Measurements from ENCODE around the gene OR1F1. TPM values are rescaled to one million over a fixed set of nuclear protein-coding genes. Genes with fewer than 3 reads are reported as not detected.

The OR1F1 gene
- total and polyA plus RNA-seq, 2 of the 8 experiments (the other 6 are each of a cell fraction or from before 2014, with no cell fraction given), result 0.52 to 1.2 TPM

DNA sequence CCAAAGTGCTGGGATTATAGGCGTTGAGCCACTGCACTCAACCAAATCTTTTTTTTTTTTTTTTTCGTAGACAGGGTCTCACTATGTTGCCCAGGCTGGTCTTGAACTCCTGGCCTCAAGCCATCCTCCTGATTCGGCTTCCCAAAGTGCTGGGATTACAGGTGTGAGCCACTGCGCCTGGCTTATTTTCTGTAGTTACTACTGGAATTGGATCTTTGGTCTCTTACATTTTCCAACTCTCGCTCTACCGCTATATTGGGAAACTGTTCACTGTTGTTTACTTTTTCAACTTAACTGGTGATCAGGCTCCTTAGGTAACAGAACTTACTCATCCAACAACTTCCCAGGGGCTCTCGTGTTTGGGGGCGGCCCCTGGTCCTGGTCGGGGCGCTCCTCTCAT, 32.8 kb downstream of the OR1F1 start:
- Histone ChIP-seq H3K18ac (ENCODE audit: extremely low read depth, low read length) (no peak overlapping the region), H3K79me2 (ENCODE audit: control insufficient read depth in 1 of 2, insufficient read depth in 2 of 2, low read length in 2 of 2) (no peaks in the 10 kb centered on the region), H3K79me1 (ENCODE audit: low read depth, low read length) (no peaks in the 10 kb centered on the region), H2AFZ (ENCODE audit: low read length) (no peak overlapping the region), H3K4me2 (ENCODE audit: insufficient read depth in 1 of 2, low read depth in 2 of 2, low read length in 2 of 2) (no peak overlapping the region), H3K27ac (ENCODE audit: low read depth, low read length) (no peak overlapping the region), H3K23ac (ENCODE audit: insufficient read length) (no peak overlapping the region), H2BK12ac (ENCODE audit: low read depth, low read length) (no peak overlapping the region), H4K5ac (ENCODE audit: insufficient read length, low read depth, low read length) (no peak overlapping the region), H2BK15ac (ENCODE audit: low read length) (no peak overlapping the region), H3K4ac (replicated peaks; ENCODE audit: insufficient read length, low read depth, low read length) (no peak overlapping the region), H3K23me2 (ENCODE audit: low read depth, low read length) (no peaks in the 10 kb centered on the region), H2BK120ac (replicated peaks; ENCODE audit: low read depth, low read length) (no peak overlapping the region), H3K9ac (replicated peaks in 1 of 4; ENCODE audit: extremely low read depth in 1 of 4, low read depth in 3 of 4, low read length in 3 of 4) (no peak overlapping the region), H3K14ac (ENCODE audit: insufficient read length) (no peak overlapping the region), H2BK5ac (ENCODE audit: low read depth, low read length) (no peak overlapping the region), H3K4me3 (ENCODE audit: extremely low read depth in 1 of 4, insufficient read depth in 2 of 4, low read depth in 3 of 4, low read length in 4 of 4) (no peak overlapping the region), H4K8ac (ENCODE audit: extremely low read depth, insufficient read depth, low read length) (no peak overlapping the region), H3K27me3 (replicated peaks in 1 of 4; ENCODE audit: control insufficient read depth in 3 of 4, extremely low read depth in 1 of 4, insufficient read depth in 3 of 4, low read length in 3 of 4) (peaks cover 0 to 1% (median 0%) of the 10 kb centered on the region in 4 experiments; a peak in 1 of 7 replicates), H3K9me3 (ENCODE audit: insufficient read depth in 2 of 2, low read depth in 1 of 2, low read length in 1 of 2) (peaks cover 63 to 70% of the 10 kb centered on the region in 2 experiments), H4K91ac (replicated peaks; ENCODE audit: insufficient read length, low read length) (no peak overlapping the region), H2AK5ac (ENCODE audit: low read depth, low read length) (no peak overlapping the region), H3K56ac (replicated peaks; ENCODE audit: insufficient read length, low read depth, low read length) (no peak overlapping the region), H3K36me3 (ENCODE audit: control insufficient read depth in 2 of 4, insufficient read depth in 4 of 4, low read length in 3 of 4) (peaks cover 3 to 35% (median 22%) of the 10 kb centered on the region in 4 experiments), H2BK20ac (ENCODE audit: low read length) (no peak overlapping the region), H3K4me1 (replicated peaks in 1 of 4; ENCODE audit: control insufficient read depth in 3 of 4, insufficient read depth in 4 of 4, low read length in 3 of 4) (no peaks in the 10 kb centered on the region), H4K20me1 (replicated peaks in 1 of 2; ENCODE audit: control insufficient read depth in 1 of 2, insufficient read depth in 2 of 2, low read length in 2 of 2) (no peaks in the 10 kb centered on the region)
- CTCF ChIA-PET (ENCODE audit: partially characterized antibody), result no interaction called here
- POLR2A ChIA-PET (ENCODE audit: partially characterized antibody), result no interaction called here
- DNase-seq (ENCODE audit: low read depth in 1 of 2, low spot score in 2 of 2), result no peak
- FAIRE-seq, result no peak
- no peak for TF ChIP-seq CEBPB (IDR thresholded peaks at IDR 0.05; ENCODE audit: low read depth, low read length)
- TF ChIP-seq EZH2 (IDR thresholded peaks at IDR 0.05; ENCODE audit: low read depth, low read length, severe bottlenecking), result no peak
- TF ChIP-seq RXRA (IDR thresholded peaks at IDR 0.05; ENCODE audit: insufficient read depth, low read depth, low read length), result no peak
- TF ChIP-seq TAF7 (optimal IDR thresholded peaks at IDR 0.05; ENCODE audit: borderline replicate concordance, low read depth, low read length), result no peak
- no peak for TF ChIP-seq HDAC2 (IDR thresholded peaks at IDR 0.05; ENCODE audit: borderline replicate concordance in 1 of 2, low read depth in 2 of 2, low read length in 2 of 2)
- TF ChIP-seq RBBP5 (IDR thresholded peaks at IDR 0.05; ENCODE audit: borderline replicate concordance, low read depth, low read length), result no peak
- no peak for TF ChIP-seq SP2 (IDR thresholded peaks at IDR 0.05; ENCODE audit: low read length)
- 79% methylated on average over 8 of the region's 10 CpGs; no CpG with 5 or more reads in 1 of the 2 experiments for WGBS, 2 experiments (ENCODE audit: extremely low coverage in 1 of 2, insufficient coverage in 1 of 2, insufficient read length in 1 of 2, insufficient replicate concordance in 2 of 2, low coverage in 1 of 2, low lambda C conversion rate in 2 of 2, missing lambda C conversion rate in 1 of 2)
